ENCODE data around the gene CATSPERB. TPM values are rescaled to one million over a fixed set of nuclear protein-coding genes. Genes with fewer than 3 reads are reported as not detected.
"Not testable (repeated sequence)": the region's sequence is repeated elsewhere in the genome, so short reads cannot be mapped to it uniquely, and the experiment has no call there.

The CATSPERB gene
- total and polyA plus RNA-seq, 2 donors (not counting 1 experiment from before 2014, with no cell fraction given): not detected

DNA sequence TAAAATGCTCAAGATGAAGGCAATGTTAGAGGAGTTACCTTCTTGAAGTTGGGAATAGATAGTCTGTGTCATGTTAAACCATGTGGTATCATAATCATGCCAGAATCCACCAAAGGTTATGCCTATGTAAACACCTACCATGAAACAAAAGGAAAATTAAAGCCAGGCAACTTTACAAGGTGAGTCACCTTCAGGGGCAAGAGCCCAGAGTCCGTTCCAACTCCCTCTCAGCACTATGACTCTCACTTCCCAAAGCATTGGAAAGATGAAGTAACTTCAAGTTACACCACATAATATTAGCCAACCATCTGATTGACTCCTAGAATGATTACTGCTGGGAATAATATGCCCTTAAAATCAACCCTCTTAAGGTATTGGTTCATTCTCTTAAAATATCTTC lies 38.5 kb downstream of the CATSPERB start:
- H3K79me2 ChIP-seq (ENCODE audit: control insufficient read depth, insufficient read depth, low read length): no peaks in the 10 kb centered on the region
- H3K36me3 ChIP-seq (ENCODE audit: control insufficient read depth, insufficient read depth, low read length): no peaks in the 10 kb centered on the region
- no peak overlapping the region for H3K9ac ChIP-seq (ENCODE audit: insufficient read depth, low read length)
- H3K27ac ChIP-seq (ENCODE audit: insufficient read depth, low read length): no peak overlapping the region
- no peaks in the 10 kb centered on the region for H3K9me3 ChIP-seq (ENCODE audit: control insufficient read depth, insufficient read depth, low read depth, low read length)
- H2AFZ ChIP-seq (ENCODE audit: low read length): no peak overlapping the region
- H4K20me1 ChIP-seq (ENCODE audit: control insufficient read depth, extremely low read depth, insufficient read depth, low read length): no peaks in the 10 kb centered on the region
- H3K4me2 ChIP-seq (ENCODE audit: extremely low read depth, insufficient read depth, low read length): no peak overlapping the region
- no peak for TF ChIP-seq EZH2 (IDR thresholded peaks at IDR 0.05; ENCODE audit: low read length, missing control alignments)
- TF ChIP-seq, protein P1, sequence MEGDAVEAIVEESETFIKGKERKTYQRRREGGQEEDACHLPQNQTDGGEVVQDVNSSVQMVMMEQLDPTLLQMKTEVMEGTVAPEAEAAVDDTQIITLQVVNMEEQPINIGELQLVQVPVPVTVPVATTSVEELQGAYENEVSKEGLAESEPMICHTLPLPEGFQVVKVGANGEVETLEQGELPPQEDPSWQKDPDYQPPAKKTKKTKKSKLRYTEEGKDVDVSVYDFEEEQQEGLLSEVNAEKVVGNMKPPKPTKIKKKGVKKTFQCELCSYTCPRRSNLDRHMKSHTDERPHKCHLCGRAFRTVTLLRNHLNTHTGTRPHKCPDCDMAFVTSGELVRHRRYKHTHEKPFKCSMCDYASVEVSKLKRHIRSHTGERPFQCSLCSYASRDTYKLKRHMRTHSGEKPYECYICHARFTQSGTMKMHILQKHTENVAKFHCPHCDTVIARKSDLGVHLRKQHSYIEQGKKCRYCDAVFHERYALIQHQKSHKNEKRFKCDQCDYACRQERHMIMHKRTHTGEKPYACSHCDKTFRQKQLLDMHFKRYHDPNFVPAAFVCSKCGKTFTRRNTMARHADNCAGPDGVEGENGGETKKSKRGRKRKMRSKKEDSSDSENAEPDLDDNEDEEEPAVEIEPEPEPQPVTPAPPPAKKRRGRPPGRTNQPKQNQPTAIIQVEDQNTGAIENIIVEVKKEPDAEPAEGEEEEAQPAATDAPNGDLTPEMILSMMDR (conservative IDR thresholded peaks at IDR 0.05 in 1 of 2, IDR thresholded peaks at IDR 0.05 in 1 of 2; ENCODE audit: low read depth in 1 of 2, low read length in 2 of 2): no peak
- H3K27me3 ChIP-seq (ENCODE audit: control insufficient read depth, insufficient read depth, low read length): no peaks in the 10 kb centered on the region
- H3K4me3 ChIP-seq (replicated peaks in 1 of 4; ENCODE audit: control extremely low read depth in 1 of 4, insufficient read depth in 1 of 4, low read depth in 3 of 4, low read length in 4 of 4): no peak overlapping the region
- H3K4me1 ChIP-seq (ENCODE audit: control insufficient read depth, extremely low read depth, insufficient read depth, low read length): no peaks in the 10 kb centered on the region
- DNase-seq (ENCODE audit: low read depth in 2 of 2): no peak

DNA sequence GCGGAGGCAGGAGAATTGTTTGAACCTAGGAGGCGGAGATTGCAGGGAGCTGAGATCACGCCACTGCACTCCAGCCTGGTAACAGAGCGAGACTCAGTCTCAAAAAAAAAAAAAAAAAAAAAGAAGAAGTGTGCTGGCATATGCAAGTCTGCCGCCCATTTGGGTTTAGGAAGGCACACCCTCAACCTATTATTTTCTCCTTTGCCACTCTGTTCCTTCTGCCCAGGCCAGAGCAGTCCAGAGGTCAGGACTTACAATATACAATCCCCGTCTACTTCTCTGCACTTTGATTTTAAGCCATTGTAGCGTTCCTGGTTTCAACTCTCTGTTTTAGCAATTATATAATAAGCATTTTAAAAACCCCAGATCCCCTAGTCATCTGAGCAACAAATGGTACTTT lies 39.8 kb downstream of the CATSPERB start:
- Histone ChIP-seq H3K9ac (ENCODE audit: insufficient read depth, low read length) (no peak overlapping the region), H4K20me1 (ENCODE audit: control insufficient read depth, extremely low read depth, insufficient read depth, low read length) (no peaks in the 10 kb centered on the region), H3K4me1 (ENCODE audit: control insufficient read depth, extremely low read depth, insufficient read depth, low read length) (no peaks in the 10 kb centered on the region), H3K9me3 (ENCODE audit: control insufficient read depth, insufficient read depth, low read depth, low read length) (no peaks in the 10 kb centered on the region), H3K4me3 (replicated peaks in 1 of 4; ENCODE audit: control extremely low read depth in 1 of 4, insufficient read depth in 1 of 4, low read depth in 3 of 4, low read length in 4 of 4) (no peak overlapping the region), H3K4me2 (ENCODE audit: extremely low read depth, insufficient read depth, low read length) (no peak overlapping the region), H3K79me2 (ENCODE audit: control insufficient read depth, insufficient read depth, low read length) (no peaks in the 10 kb centered on the region), H2AFZ (ENCODE audit: low read length) (no peak overlapping the region), H3K27me3 (ENCODE audit: control insufficient read depth, insufficient read depth, low read length) (no peaks in the 10 kb centered on the region), H3K27ac (ENCODE audit: insufficient read depth, low read length) (no peak overlapping the region), H3K36me3 (ENCODE audit: control insufficient read depth, insufficient read depth, low read length) (no peaks in the 10 kb centered on the region)
- TF ChIP-seq EZH2 (IDR thresholded peaks at IDR 0.05; ENCODE audit: low read length, missing control alignments): no peak
- TF ChIP-seq, protein P1 (conservative IDR thresholded peaks at IDR 0.05 in 1 of 2, IDR thresholded peaks at IDR 0.05 in 1 of 2; ENCODE audit: low read depth in 1 of 2, low read length in 2 of 2): no peak
- no peak for DNase-seq (ENCODE audit: low read depth in 2 of 2)

DNA sequence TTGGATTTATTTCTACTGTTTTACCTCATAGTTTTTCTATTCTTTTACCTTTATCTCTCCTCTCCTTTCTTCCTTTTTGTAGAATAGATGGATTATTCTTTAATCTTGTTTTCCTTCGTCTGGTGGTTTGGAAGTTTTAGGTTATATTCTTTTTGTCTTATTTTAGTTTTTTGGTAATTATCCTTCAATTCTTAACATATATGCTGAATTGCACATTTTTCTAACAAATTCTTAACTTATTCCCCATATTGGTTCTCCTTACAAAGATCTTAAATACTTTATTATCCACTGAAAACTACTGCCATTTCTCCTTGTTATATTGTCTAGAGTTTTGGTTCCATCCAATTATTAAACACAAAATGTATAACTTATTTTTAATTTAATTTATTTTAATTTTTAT lies 42.3 kb downstream of the CATSPERB start:
- Histone ChIP-seq H3K4me3 (replicated peaks in 1 of 4; ENCODE audit: control extremely low read depth in 1 of 4, insufficient read depth in 1 of 4, low read depth in 3 of 4, low read length in 4 of 4) (no peak overlapping the region), H3K36me3 (ENCODE audit: control insufficient read depth, insufficient read depth, low read length) (no peaks in the 10 kb centered on the region), H3K79me2 (ENCODE audit: control insufficient read depth, insufficient read depth, low read length) (no peaks in the 10 kb centered on the region), H4K20me1 (ENCODE audit: control insufficient read depth, extremely low read depth, insufficient read depth, low read length) (no peaks in the 10 kb centered on the region), H3K4me2 (ENCODE audit: extremely low read depth, insufficient read depth, low read length) (no peak overlapping the region), H3K9ac (ENCODE audit: insufficient read depth, low read length) (no peak overlapping the region), H3K27me3 (ENCODE audit: control insufficient read depth, insufficient read depth, low read length) (no peaks in the 10 kb centered on the region), H3K27ac (ENCODE audit: insufficient read depth, low read length) (no peak overlapping the region), H3K9me3 (ENCODE audit: control insufficient read depth, insufficient read depth, low read depth, low read length) (no peaks in the 10 kb centered on the region), H2AFZ (ENCODE audit: low read length) (no peak overlapping the region), H3K4me1 (ENCODE audit: control insufficient read depth, extremely low read depth, insufficient read depth, low read length) (no peaks in the 10 kb centered on the region)
- TF ChIP-seq EZH2 (IDR thresholded peaks at IDR 0.05; ENCODE audit: low read length, missing control alignments): no peak
- TF ChIP-seq, protein P1 (conservative IDR thresholded peaks at IDR 0.05 in 1 of 2, IDR thresholded peaks at IDR 0.05 in 1 of 2; ENCODE audit: low read depth in 1 of 2, low read length in 2 of 2): no peak
- DNase-seq (ENCODE audit: low read depth in 2 of 2): no peak

DNA sequence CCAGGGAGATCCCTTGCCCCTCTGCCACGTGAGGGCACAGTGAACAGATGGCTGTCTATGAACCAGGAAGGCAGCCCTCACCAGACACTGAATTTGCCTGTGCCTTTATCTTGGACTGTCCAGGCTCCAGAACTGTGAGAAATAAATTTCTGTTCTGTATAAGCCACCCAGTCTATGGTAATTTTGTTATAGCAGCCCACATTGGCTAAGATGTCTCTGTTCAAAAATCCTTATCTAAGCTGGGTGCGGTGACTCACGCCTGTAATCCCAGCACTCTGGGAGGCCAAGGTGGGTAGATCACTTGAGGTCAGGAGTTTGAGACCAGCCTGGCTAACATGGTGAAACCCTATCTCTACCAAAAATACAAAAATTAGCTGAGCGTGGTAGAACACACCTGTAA lies 44.5 kb downstream of the CATSPERB start:
- DNase-seq (ENCODE audit: low read depth in 2 of 2); H3K9me3 ChIP-seq (ENCODE audit: control insufficient read depth, insufficient read depth, low read depth, low read length); H3K9ac ChIP-seq (ENCODE audit: insufficient read depth, low read length): not testable (repeated sequence)

More for the DNA sequence above, 44.5 kb downstream of the CATSPERB start:
- not testable (repeated sequence) for H3K27ac ChIP-seq (ENCODE audit: insufficient read depth, low read length); H3K4me3 ChIP-seq (replicated peaks in 1 of 4; ENCODE audit: control extremely low read depth in 1 of 4, insufficient read depth in 1 of 4, low read depth in 3 of 4, low read length in 4 of 4); H3K4me2 ChIP-seq (ENCODE audit: extremely low read depth, insufficient read depth, low read length); H2AFZ ChIP-seq (ENCODE audit: low read length); H3K36me3 ChIP-seq (ENCODE audit: control insufficient read depth, insufficient read depth, low read length); H3K79me2 ChIP-seq (ENCODE audit: control insufficient read depth, insufficient read depth, low read length); H3K27me3 ChIP-seq (ENCODE audit: control insufficient read depth, insufficient read depth, low read length); H3K4me1 ChIP-seq (ENCODE audit: control insufficient read depth, extremely low read depth, insufficient read depth, low read length); H4K20me1 ChIP-seq (ENCODE audit: control insufficient read depth, extremely low read depth, insufficient read depth, low read length)
